HG03064 (cell line): ENCODE data around the gene GREB1.

Experiments
- ATAC-seq: cut with Tn5 transposase; IDR thresholded peaks from one replicate; pipeline ENCODE4 v1.9.1; 2021; ENCODE audit warnings: low read depth; ENCODE audit not compliant: unreplicated experiment

Gene GREB1

DNA sequence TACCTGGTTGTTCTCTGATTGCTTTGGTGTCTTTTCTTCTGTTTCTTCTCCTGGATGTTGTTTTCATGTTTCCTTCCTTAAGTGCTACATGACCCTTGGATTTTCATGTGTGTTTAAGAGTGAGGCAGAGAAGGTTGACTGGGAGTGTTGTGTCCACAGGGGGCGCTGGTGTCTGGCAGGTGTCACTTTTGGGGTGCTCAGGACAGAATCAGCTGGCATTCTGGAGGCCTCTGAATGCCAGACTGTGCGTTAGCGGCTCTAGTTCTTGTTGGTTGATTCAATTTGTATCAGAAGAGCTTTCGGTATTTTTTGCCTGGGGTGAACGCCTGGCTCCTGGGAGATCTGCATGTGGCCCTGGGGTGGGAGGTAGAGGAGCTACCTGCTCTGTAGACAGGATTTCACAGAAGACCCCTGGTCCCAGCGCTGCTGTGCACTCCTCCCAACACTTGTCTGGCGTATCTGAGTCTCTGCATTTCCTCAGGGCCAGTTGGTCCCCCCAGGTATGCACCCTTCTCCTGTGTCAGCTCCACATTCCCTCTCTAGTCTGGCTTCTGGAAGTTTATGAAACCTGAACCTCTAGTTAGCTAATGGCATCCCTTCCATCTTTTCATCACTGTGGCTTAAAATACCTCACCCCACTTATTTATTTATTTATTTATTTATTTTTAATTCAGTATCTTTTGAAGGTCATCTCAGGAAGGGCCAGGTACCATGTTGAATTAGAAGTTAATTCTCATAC is 1.1 kb downstream of the GREB1 start:
- no peak for ATAC-seq

- no peak for ATAC-seq
Measured at GRCh38 chr2:11535899-11536344, 2.1 kb downstream of the GREB1 start.

GRCh38 chr2:11537951-11538350 is 4.1 kb downstream of the GREB1 start:
- no peak for ATAC-seq

DNA sequence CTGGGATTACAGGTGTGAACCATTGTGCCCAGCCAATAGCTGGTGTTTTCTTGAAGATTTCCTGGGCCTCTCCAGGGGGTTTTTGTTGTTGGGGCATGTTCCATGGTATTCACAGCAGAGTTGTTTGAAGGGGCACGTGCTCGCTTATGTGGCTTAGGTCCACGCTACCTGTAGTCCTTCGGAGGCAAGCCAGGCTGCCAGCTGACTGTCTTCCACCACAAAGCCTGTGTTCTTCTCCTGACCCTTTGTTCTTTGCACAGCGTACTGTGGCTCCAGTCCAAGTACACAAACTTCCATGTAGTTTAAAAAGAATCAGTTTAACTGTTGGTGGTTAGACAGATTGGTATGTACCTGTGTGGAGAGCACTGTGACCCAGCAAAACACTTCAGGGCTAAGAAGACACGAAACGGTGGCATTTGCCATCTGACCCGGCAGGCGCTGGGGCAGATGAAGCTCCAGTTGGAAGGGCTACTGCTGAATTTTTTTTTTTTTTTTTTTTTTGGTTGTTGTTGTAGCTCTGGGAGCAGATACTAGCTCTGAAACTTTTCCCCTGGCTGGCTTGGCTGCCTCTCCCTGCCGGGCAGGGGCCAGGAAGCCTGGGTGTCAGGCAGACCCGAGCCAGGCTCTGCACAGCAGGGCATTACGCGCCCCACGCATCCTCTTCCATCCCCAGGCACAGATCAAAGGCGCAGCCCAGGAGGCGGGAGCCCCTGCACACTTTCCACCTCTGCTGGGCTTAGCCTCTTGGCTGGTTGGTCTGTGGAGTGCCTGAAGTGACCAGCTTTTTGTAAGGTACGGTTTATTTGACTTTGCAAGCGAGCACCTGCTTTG is 5.7 kb downstream of the GREB1 start:
- ATAC-seq = no peak

DNA sequence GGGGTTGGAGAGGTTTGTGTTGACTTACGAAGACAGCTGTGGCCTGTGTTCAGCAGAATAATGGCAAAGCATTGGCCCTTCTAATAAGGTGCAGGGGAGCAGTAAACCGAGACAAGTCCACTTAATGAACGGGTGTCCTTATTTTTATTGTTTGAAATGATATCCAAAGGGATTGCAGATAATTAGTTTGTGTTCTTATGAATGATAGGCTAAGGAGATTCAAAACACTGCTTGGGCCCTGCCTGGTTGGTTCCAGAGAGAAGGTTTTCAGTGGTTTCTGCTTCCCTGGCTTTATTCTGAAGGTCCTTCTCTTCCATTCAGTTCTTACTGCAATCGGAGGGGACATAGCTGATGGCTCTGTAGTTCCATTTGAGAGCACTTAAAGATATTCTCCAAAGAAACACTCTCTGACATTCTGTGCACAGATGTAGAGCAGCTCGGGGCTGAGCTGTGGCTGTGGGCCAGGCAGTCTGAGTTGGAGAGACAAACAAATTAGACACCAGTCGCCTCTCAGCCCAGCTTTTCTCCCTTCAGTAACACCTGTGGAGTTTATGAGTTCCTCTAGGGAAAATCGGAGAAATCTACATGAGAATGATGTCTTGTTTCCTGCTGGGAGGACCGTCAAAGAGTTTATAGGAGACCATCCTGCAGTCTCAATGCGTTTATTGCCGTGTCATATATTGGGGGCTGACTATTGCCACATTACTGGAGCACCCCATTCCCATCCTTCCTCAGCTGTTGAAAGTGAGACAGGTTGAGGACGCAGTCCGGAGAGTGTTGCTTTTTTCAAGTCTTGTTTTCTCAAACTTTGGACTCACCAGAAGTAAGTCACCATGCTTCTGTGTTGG is 6.5 kb downstream of the GREB1 start:
- no peak for ATAC-seq

DNA sequence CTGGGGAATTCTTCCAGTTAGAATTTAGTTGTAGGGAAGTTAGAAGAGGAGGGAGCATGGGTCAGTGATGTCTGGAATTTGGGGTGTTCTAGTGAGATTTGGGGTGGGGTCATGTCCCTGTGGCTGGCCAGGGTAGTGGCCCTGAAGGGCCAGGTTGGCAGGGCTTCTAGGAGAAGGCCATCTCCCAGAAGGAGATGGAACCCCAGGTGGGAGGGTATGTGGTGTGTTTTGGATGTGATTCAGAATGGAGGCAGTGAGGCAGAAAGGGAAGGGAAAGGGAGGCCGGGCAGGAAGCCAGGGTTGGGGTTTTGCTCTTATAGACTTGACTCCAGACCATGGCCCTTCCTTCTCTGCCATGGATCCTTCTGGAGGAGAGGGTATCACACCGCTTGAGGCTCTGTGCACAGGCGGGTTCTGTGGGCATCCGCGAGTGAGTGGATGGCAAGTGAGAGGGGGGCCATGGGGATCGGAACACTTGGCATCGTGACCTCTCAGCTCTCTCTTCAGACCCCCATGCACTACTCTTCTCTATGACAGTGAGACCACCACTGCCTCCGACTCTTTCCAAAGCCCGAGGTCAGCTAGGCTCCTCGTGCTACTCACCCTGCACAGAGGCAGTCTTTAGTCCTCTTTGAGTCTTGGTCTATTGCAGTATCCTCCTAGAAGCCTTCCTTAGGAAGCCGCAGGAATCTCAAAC is 7.3 kb downstream of the GREB1 start:
- ATAC-seq = no peak

GRCh38 chr2:11541693-11542274 is 7.9 kb downstream of the GREB1 start:
- no peak for ATAC-seq

DNA sequence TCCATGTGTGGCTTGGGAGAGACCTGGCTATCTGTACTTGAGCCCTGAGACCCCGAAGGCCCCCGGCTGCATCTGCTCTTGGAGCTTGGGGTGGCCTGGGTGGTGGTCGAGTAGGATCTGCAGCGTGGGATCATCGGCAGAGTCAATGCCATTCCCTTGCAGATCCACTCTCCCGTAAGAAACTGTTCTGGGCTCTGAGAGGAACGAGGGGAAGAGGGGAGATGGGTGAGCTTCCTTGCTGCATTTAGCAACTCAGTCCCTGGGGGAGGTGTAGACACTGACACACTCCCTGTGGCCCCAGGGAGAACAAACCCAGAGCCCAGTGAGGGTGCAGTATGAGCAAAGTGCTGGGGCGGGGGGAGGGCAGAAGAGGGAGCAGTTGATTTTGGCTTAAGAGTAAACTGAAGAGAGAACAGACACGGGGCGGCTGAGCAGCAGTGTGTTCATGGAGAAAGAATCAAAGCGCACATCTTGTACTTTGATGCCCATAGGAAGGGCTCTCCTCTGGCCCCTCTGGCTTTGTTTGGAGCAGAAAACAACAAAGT is 8.5 kb downstream of the GREB1 start:
- ATAC-seq = no peak

DNA sequence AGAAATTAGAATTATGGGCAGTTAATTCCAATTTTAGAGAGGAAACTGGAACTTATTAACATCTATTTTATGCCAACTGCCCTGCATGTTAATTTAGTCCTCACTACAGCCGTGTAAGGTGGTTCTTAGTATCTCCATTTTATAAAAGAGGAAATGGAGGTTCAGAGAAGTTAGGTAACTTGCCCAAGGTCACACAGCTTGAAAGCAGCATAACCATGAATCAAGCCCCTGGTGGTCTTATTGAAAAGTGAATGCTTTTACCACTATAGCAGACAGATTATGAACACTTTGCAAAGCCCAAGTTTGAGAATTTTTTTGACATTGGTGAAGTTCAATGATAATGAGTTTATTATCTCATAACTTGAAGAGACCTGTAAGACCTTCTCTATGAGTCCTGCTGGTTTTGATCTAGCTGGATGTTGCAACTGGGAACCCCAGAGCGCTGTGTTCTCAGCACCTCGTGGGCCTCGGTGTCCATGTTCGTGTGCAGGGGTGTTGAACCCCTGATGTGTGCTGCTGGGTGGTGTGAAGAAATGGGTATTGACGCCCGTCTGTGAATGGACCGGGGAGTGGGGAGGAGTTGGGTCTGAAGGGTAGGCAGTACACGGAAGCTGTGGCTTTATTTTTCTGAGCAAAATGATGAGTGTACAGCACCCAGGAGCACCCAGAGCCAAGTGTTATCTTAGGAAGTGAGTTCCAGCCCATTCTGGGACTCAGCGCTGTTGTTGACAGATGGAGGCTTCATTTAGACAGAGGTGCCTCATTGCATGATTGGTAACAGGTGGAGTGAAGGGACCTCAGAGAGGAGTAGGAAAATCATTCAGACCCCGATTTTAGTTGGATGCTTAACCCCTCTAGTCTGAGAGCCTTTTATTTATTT is 9.7 kb downstream of the GREB1 start:
- ATAC-seq = no peak

DNA sequence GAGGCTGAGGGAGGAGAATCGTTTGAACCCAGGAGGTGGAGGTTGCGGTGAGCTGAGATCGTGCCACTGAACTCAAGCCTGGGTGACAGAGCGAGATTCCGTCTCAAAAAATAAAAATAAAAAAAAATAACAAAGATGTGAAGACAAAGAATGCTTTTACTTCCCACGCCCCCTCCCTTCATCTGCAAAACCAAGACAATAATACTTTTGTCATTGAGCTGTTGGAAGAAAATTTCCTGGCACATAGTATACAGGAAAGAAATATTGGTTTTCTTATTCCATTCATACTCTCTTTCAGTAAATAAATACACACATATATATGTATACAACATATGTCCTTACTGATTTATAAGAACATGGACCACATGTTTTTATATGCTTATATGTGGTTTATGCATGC is 12.2 kb downstream of the GREB1 start:
- no peak for ATAC-seq

- ATAC-seq = no peak
Measured at GRCh38 chr2:11547912-11548497, 14.2 kb downstream of the GREB1 start.

- no peak for ATAC-seq
Measured at GRCh38 chr2:11550302-11550701, 16.5 kb downstream of the GREB1 start.

DNA sequence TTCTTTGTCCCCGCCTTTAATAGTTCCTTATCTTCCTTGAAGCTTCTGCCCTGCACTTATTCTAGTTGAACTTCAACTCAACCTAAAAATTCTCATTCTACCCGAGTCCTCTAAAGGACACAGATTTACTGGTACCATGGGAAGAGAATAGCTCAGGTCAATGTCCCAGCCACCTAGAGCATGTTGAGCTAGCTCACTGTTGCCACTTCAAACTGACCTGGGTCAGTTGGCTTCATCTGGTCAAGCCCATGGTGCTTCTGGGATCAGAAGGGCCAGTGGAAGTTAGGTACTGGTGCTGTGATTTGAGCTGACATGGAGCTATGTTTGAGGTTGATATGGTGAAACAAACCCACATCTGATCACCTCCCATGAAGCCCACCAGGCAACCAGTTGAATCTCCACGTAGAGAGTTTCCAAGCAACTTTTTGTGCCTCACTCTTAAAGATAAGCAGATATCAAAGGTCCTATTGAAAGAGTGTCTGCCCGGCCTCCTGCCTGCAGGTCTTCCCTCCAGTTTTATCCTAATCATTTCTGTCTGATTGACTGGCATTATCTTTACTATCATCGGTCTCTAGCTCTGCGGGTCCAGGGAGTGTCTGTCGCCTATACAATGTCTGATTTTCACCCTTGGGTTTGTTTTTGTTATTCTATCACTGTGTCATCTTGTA is 17.2 kb downstream of the GREB1 start:
- no peak for ATAC-seq

DNA sequence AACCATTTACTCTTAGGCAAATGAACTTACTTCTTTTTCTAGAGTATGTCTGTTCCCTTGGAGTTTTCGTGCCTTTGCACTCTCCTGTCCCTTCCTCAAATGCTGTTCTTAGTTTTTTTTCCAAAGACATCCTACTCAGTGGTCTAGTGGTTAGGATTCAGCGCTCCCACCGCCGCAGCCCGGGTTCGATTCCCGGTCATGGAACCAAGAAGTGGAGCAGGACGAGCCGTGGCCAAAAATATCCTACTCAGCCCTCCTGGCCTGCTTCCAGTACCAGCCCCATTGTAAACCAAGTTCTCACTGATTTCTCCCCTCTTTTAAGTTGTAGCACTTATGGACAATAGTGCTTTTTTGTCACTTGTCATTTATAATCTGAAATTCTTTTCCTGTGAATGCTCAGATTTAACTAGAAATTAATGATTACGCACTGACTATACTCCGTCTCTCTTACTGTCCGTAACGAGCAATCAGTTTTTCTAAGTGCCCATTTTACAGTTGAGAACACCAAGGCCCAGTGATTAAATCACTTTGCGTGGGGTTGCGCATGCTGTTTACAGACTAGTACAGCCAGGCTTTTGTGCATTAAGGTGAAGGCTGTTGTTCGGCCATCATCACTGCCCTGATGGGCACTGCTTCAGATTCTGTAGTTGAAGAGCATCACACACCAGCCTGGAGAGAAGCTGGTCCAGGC is 17.9 kb downstream of the GREB1 start:
- no peak for ATAC-seq

DNA sequence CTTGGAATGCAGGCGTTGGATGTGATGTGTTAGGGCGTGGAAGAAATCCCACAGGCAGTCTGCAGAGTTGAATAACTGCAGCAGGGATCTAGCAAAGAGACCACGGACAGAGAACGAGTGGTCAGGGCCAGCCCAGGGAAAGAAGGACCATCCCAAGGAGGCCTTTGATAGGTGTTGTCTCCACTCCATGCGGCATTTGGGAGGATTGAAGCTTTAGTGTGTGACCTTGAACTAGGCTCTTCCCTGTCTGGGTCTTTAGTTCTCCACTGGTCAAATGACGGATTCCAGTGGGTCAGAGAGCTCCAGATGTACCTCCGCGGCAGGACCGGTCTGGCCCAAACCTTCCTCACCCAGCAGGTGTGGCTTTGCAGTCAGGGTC is 18.4 kb downstream of the GREB1 start:
- no peak for ATAC-seq

- no peak for ATAC-seq
Measured at GRCh38 chr2:11553661-11554398, 20.0 kb downstream of the GREB1 start.

DNA sequence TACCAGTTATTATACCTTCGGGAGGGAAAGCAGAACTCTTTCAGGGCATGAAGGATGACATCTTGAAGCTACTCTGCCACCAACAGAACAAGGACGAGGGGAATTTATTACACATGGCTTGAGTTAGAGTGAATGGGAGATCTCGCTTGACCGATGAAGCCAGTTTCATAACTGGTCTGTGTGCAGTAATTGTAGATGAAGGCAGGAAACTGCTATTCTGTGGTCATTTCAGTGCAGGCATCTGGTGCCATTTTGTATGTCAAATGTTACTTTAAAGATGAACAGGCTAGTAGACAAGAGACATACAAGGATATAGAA is 20.5 kb downstream of the GREB1 start:
- ATAC-seq = no peak
